Sigmoid colon (tissue), 4 donors: Measurements from ENCODE around the gene PERCC1.

ENCODE experiments used
- CTCF ChIP-seq, 4 experiments: fragments of 450-650 bp in 3 of 4; fragments of 200-600 bp in 1 of 4; IDR thresholded peaks; one replicate each; pipeline ENCODE4 v1.5.1; 2016 to 2019; ENCODE audit warnings: antibody characterized with exemption in 4 of 4, mild to moderate bottlenecking in 3 of 4, moderate library complexity in 2 of 4
- EP300 ChIP-seq, 4 donors: sonication (generic); formaldehyde crosslinking; IDR thresholded peaks; one replicate each; pipeline ENCODE4 v1.6.1; 2017; ENCODE audit warnings: antibody characterized with exemption in 4 of 4
- POLR2A ChIP-seq, 2 donors: fragments of 450-650 bp; IDR thresholded peaks; one replicate each; pipeline ENCODE4 v1.6.1; 2016; ENCODE audit warnings: antibody characterized with exemption in 2 of 2, mild to moderate bottlenecking in 2 of 2, moderate library complexity in 2 of 2
- POLR2AphosphoS5 ChIP-seq, 4 donors: sonication (generic); formaldehyde crosslinking; IDR thresholded peaks; one replicate each; pipeline ENCODE4 v1.6.1; 2017; ENCODE audit warnings: antibody characterized with exemption in 4 of 4

GRCh38 chr16:1466054-1466453, 35.2 kb downstream of the PERCC1 start:
- TF ChIP-seq CTCF (IDR thresholded peaks at IDR 0.05): no peak
- no peak for TF ChIP-seq POLR2AphosphoS5 (IDR thresholded peaks at IDR 0.05)
- no peak for TF ChIP-seq POLR2A (IDR thresholded peaks at IDR 0.05)
- no peak for TF ChIP-seq EP300 (IDR thresholded peaks at IDR 0.05)
